HepG2 (cell line): ENCODE measurements around the gene GNAI2. TPM values are rescaled to one million over a fixed set of nuclear protein-coding genes. Genes with fewer than 3 reads are reported as not detected.

Source experiments
- BCL6 ChIP-seq: IDR thresholded peaks from 2 replicates; pipeline ENCODE4 v1.6.1; 2016; ENCODE audit warnings: missing genetic modification reagents, missing compliant biosample characterization
- BHLHE40 ChIP-seq: IDR thresholded peaks from 2 replicates; pipeline ENCODE4 v1.6.1; 2011; ENCODE audit warnings: low read length, improper control_type of control experiment
- CBX2 ChIP-seq, 2 experiments: fragments of 200-600 bp in 1 of 2; sonication (generic); formaldehyde crosslinking in 1 of 2; IDR thresholded peaks; 2 replicates each; pipeline versions ENCODE4 v1.7.0 to v1.8.1; 2018 to 2022; ENCODE audit warnings: low read depth in 2 of 2, low read length in 1 of 2, mild to moderate bottlenecking in 1 of 2, missing genetic modification reagents in 1 of 2
- GFI1 ChIP-seq: sonication (generic); formaldehyde crosslinking; IDR thresholded peaks from 2 replicates; pipeline ENCODE4 v1.5.0; 2020; ENCODE audit warnings: missing genetic modification reagents, mild to moderate bottlenecking, borderline replicate concordance
- HMG20A ChIP-seq: IDR thresholded peaks from 2 replicates; pipeline ENCODE4 v1.6.1; 2016; ENCODE audit warnings: borderline replicate concordance
- LCORL ChIP-seq, 2 experiments: fragments of 450-650 bp in 1 of 2; sonication (generic) in 1 of 2; formaldehyde crosslinking in 1 of 2; IDR thresholded peaks; 2 replicates each; pipeline versions ENCODE4 v1.5.0 to v1.6.1; 2017 to 2020; ENCODE audit warnings: antibody characterized with exemption in 1 of 2, missing genetic modification reagents in 1 of 2
- MAFF ChIP-seq: IDR thresholded peaks from 2 replicates; pipeline ENCODE4 v1.6.1; 2011; ENCODE audit warnings: low read depth, low read length, improper control_type of control experiment
- NFAT5 ChIP-seq: sonication (generic); formaldehyde crosslinking; IDR thresholded peaks from 2 replicates; pipeline ENCODE4 v1.4.0; 2020; ENCODE audit warnings: missing genetic modification reagents
- PCBP1 ChIP-seq: fragments of 200-400 bp; formaldehyde crosslinking; IDR thresholded peaks from 2 replicates; pipeline ENCODE4 v1.6.1; 2017; ENCODE audit warnings: mild to moderate bottlenecking, low read depth, low read length, borderline replicate concordance
- RFXANK ChIP-seq: IDR thresholded peaks from 2 replicates; pipeline ENCODE4 v1.6.1; 2016
- STAT5B ChIP-seq: sonication (generic); formaldehyde crosslinking; IDR thresholded peaks from 2 replicates; pipeline ENCODE4 v1.4.0; 2020; ENCODE audit warnings: missing genetic modification reagents
- ZNF441 ChIP-seq: sonication (generic); formaldehyde crosslinking; IDR thresholded peaks from 2 replicates; pipeline ENCODE4 v1.7.0; 2021; ENCODE audit warnings: missing genetic modification reagents, borderline replicate concordance
- ZNF646 ChIP-seq: sonication (generic); formaldehyde crosslinking; IDR thresholded peaks from 2 replicates; pipeline ENCODE4 v1.9.0; 2021; ENCODE audit warnings: mild to moderate bottlenecking, missing genetic modification reagents
- ZNF746 ChIP-seq: sonication (generic); formaldehyde crosslinking; IDR thresholded peaks from 2 replicates; pipeline ENCODE4 v1.8.0; 2022; ENCODE audit warnings: mild to moderate bottlenecking, missing genetic modification reagents
- ZNF777 ChIP-seq: sonication (generic); formaldehyde crosslinking; IDR thresholded peaks from 2 replicates; pipeline ENCODE4 v1.4.0; 2020; ENCODE audit warnings: missing genetic modification reagents
- ZNF781 ChIP-seq: sonication (generic); formaldehyde crosslinking; IDR thresholded peaks from 2 replicates; pipeline ENCODE4 v1.5.1; 2020; ENCODE audit warnings: borderline replicate concordance, mild to moderate bottlenecking, missing genetic modification reagents; ENCODE audit errors: not compliant biosample characterization
- ZNF790 ChIP-seq: sonication (generic); formaldehyde crosslinking; IDR thresholded peaks from 2 replicates; pipeline ENCODE4 v1.8.0; 2022; ENCODE audit warnings: missing genetic modification reagents, mild to moderate bottlenecking, borderline replicate concordance
- ZNF816 ChIP-seq: sonication (generic); formaldehyde crosslinking; IDR thresholded peaks from 2 replicates; pipeline ENCODE4 v1.8.0; 2022; ENCODE audit warnings: missing genetic modification reagents, mild to moderate bottlenecking, borderline replicate concordance
- polyA plus RNA-seq, 8 experiments: library from polyadenylated mRNA; depleted of rRNA in 3 of 8; stranded (reverse) in 7 of 8; unstranded in 1 of 8; fragments of >200 nt; fragmentation: Illumina TruSeq in 4 of 8; extraction: Trizol in 4 of 8; gene quantifications; 2 replicates each; pipeline versions ENCODE4 v1.2.1 to v1.2.3, GENCODE V29; 2011 to 2016; ENCODE audit warnings: low read depth in 4 of 8, missing spikeins in 1 of 8, mixed read lengths in 1 of 8; ENCODE audit not compliant: insufficient read depth in 1 of 8
- total RNA-seq, 5 experiments: library from RNA; depleted of rRNA; stranded (reverse); fragments of >200 nt; fragmentation: Illumina TruSeq; extraction: Trizol; gene quantifications; 2 replicates each; pipeline ENCODE4 v1.2.3, GENCODE V29; 2016; ENCODE audit warnings: low read depth in 1 of 5

Gene GNAI2
- total and polyA plus RNA-seq, 2 of the 13 experiments (the other 11 are each of a cell fraction or from before 2014, with no cell fraction given): 51.1 to 66.2 TPM

- no peak for TF ChIP-seq HMG20A (CRISPR knock-in tag)
- TF ChIP-seq MAFF: no peak
- no peak for TF ChIP-seq STAT5B
- TF ChIP-seq ZNF816: no peak
- no peak for TF ChIP-seq ZNF746
- TF ChIP-seq ZNF441 (CRISPR knock-in tag): no peak
- TF ChIP-seq PCBP1: no peak
- TF ChIP-seq ZNF777 (CRISPR knock-in tag): no peak
- TF ChIP-seq ZNF790 (CRISPR knock-in tag): no peak
- no peak for TF ChIP-seq NFAT5 (CRISPR knock-in tag)
- TF ChIP-seq ZNF781 (CRISPR knock-in tag): peak; percentile 40
- TF ChIP-seq GFI1 (CRISPR knock-in tag): peak; percentile 33; the same call in 1 of the 2 replicates
- no peak for TF ChIP-seq BHLHE40
- TF ChIP-seq CBX2 (IDR thresholded peaks at IDR 0.05; ENCODE audit: low read depth, low read length): no peak
- TF ChIP-seq CBX2 (CRISPR knock-in tag; IDR thresholded peaks at IDR 0.05; ENCODE audit: low read depth): no peak
- TF ChIP-seq RFXANK (CRISPR knock-in tag): no peak
- TF ChIP-seq LCORL (IDR thresholded peaks at IDR 0.05): no peak
- peak; percentile 67; the same call in 1 of the 2 replicates for TF ChIP-seq LCORL (CRISPR knock-in tag; IDR thresholded peaks at IDR 0.05)
- no peak; the same call in 1 of the 2 replicates for TF ChIP-seq BCL6 (CRISPR knock-in tag)
- TF ChIP-seq ZNF646 (CRISPR knock-in tag): no peak
These were observed 14.4 kb upstream of the GNAI2 start (continued) for GRCh38 chr3:50221411-50222168.
